Endothelial cell of umbilical vein (primary cell): ENCODE data around the gene TFDP1. TPM values are rescaled to one million over a fixed set of nuclear protein-coding genes. Genes with fewer than 3 reads are reported as not detected.

Source experiments
- BruUV-seq: library from RNA; stranded (reverse); fragments of 400-500 nt; replicated peaks from 2 replicates; lab custom pipeline; 2021; lab: Mats Ljungman, UMichigan
- CTCF ChIA-PET: fragments of 300-600, 350-600 bp; sonication (Branson Sonifier 250); formaldehyde crosslinking; loops from one replicate; lab custom pipeline; 2021; ENCODE audit warnings: antibody characterized with exemption, inconsistent platforms; lab: Charles Lee
- POLR2A ChIA-PET: fragments of 300-600, 350-600 bp; sonication (Branson Sonifier 250); formaldehyde crosslinking; loops from one replicate; lab custom pipeline; 2021; ENCODE audit warnings: antibody characterized with exemption, inconsistent platforms; lab: Charles Lee
- DNase-seq: peaks from one replicate; pipeline ENCODE4 v3.0.0-alpha.2; 2011; ENCODE audit warnings: low read depth, low spot score
- FAIRE-seq: peaks from 2 replicates; lab custom pipeline; 2011; peaks lifted over from hg19 to GRCh38; lab: Jason Lieb, UNC
- H2AFZ ChIP-seq: 2 replicates; pipeline ENCODE4 v1.6.0; 2012; ENCODE audit warnings: low read depth, low read length, control low read depth, inconsistent platforms
- H3K27ac ChIP-seq: 2 replicates; pipeline ENCODE4 v1.5.1; 2011; ENCODE audit warnings: low read depth, mild to moderate bottlenecking, control low read depth, low read length, moderate library complexity; ENCODE audit not compliant: insufficient read depth
- H3K27me3 ChIP-seq, 2 experiments: 2 replicates each; pipeline versions ENCODE4 v1.6.0 to v1.6.1; 2011; ENCODE audit warnings: low read length in 2 of 2, mixed read lengths in 1 of 2; ENCODE audit not compliant: control insufficient read depth in 2 of 2, insufficient read depth in 2 of 2
- H3K36me3 ChIP-seq, 2 experiments: 2 replicates in 1 of 2; 3 replicates in 1 of 2; pipeline ENCODE4 v1.5.1; 2011; ENCODE audit warnings: low read length in 2 of 2, mild to moderate bottlenecking in 1 of 2, moderate library complexity in 1 of 2; ENCODE audit not compliant: control insufficient read depth in 2 of 2, insufficient read depth in 2 of 2; ENCODE audit errors: extremely low read depth in 1 of 2
- H3K4me1 ChIP-seq: 3 replicates; pipeline ENCODE4 v1.5.1; 2011; ENCODE audit warnings: mild to moderate bottlenecking, low read length; ENCODE audit not compliant: control insufficient read depth, insufficient read depth; ENCODE audit errors: extremely low read depth
- H3K4me2 ChIP-seq: 2 replicates; pipeline ENCODE4 v1.6.1; 2011; ENCODE audit warnings: low read length, control low read depth, mixed read lengths; ENCODE audit not compliant: insufficient read depth
- H3K4me3 ChIP-seq, 3 experiments: fragments of 200-600 bp in 1 of 3; sonication (generic), shearing (Covaris generic) in 1 of 3; replicated peaks in 1 of 3; 2 replicates each; pipeline ENCODE4 v1.5.1; 2011 to 2016; ENCODE audit warnings: control low read depth in 3 of 3, low read length in 3 of 3, mild to moderate bottlenecking in 2 of 3, inconsistent platforms in 1 of 3, low read depth in 1 of 3, moderate library complexity in 1 of 3; ENCODE audit not compliant: insufficient read depth in 1 of 3
- H3K79me2 ChIP-seq: 2 replicates; pipeline ENCODE4 v1.6.0; 2012; ENCODE audit warnings: low read length, inconsistent platforms; ENCODE audit not compliant: control insufficient read depth, insufficient read depth
- H3K9ac ChIP-seq: replicated peaks from 2 replicates; pipeline ENCODE3; 2011; ENCODE audit warnings: low read length, control low read depth; ENCODE audit not compliant: insufficient read depth; ENCODE audit errors: extremely low read depth
- H3K9me1 ChIP-seq: replicated peaks from 3 replicates; pipeline ENCODE4 v1.6.0; 2011; ENCODE audit warnings: mild to moderate bottlenecking, low read length; ENCODE audit not compliant: control insufficient read depth, insufficient read depth; ENCODE audit errors: extremely low read depth
- H3K9me3 ChIP-seq: replicated peaks from 2 replicates; pipeline ENCODE4 v1.5.1; 2012; ENCODE audit warnings: low read length, inconsistent platforms; ENCODE audit not compliant: control insufficient read depth, insufficient read depth
- H4K20me1 ChIP-seq: replicated peaks from 2 replicates; pipeline ENCODE3; 2011; ENCODE audit warnings: mild to moderate bottlenecking, low read length; ENCODE audit not compliant: control insufficient read depth, insufficient read depth; ENCODE audit errors: extremely low read depth
- CTCF ChIP-seq, 2 donors: IDR thresholded peaks; 1 replicate in 1 of 2; 2 replicates in 1 of 2; pipeline ENCODE4 v1.5.1; 2011; ENCODE audit warnings: low read length in 2 of 2, mild to moderate bottlenecking in 2 of 2, moderate library complexity in 2 of 2, control low read depth in 1 of 2, inconsistent platforms in 1 of 2, low read depth in 1 of 2; ENCODE audit not compliant: insufficient read depth in 1 of 2; ENCODE audit errors: extremely low read depth in 1 of 2
- EZH2 ChIP-seq: IDR thresholded peaks from 2 replicates; pipeline ENCODE4 v1.6.1; 2012; ENCODE audit warnings: borderline replicate concordance, low read depth, mild to moderate bottlenecking, moderate library complexity, low read length, inconsistent platforms; ENCODE audit not compliant: severe bottlenecking
- FOS ChIP-seq: IDR thresholded peaks from 2 replicates; pipeline ENCODE4 v1.6.1; 2011; ENCODE audit warnings: mild to moderate bottlenecking, low read length, moderate library complexity, borderline replicate concordance; ENCODE audit not compliant: insufficient read depth
- GATA2 ChIP-seq: IDR thresholded peaks from 2 replicates; pipeline ENCODE4 v1.7.0; 2011; ENCODE audit warnings: low read depth, mild to moderate bottlenecking, moderate library complexity, mixed read lengths, low read length; ENCODE audit not compliant: insufficient read length, insufficient read depth
- JUN ChIP-seq: IDR thresholded peaks from 2 replicates; pipeline ENCODE4 v1.6.1; 2011; ENCODE audit warnings: borderline replicate concordance, low read depth; ENCODE audit not compliant: insufficient read length, insufficient read depth
- MAX ChIP-seq: IDR thresholded peaks from 2 replicates; pipeline ENCODE4 v1.6.1; 2011; ENCODE audit not compliant: insufficient read depth, insufficient read length
- MYC ChIP-seq: IDR thresholded peaks from one replicate; pipeline ENCODE4 v1.6.1; 2011; ENCODE audit warnings: mild to moderate bottlenecking, low read depth, low read length
- POLR2A ChIP-seq: IDR thresholded peaks from 2 replicates; pipeline ENCODE4 v1.6.1; 2012; ENCODE audit warnings: low read depth, mild to moderate bottlenecking, control low read depth, low read length
- POLR2AphosphoS5 ChIP-seq: IDR thresholded peaks from 2 replicates; pipeline ENCODE4 v1.6.1; 2012; ENCODE audit warnings: low read depth, mild to moderate bottlenecking, control low read depth, low read length, moderate library complexity; ENCODE audit not compliant: insufficient read depth
- dilution Hi-C: fragments of 300-500 bp; cut with MboI; formaldehyde crosslinking; loops from one replicate; pipeline ENCODE4 v1.15.0; 2019; ENCODE audit warnings: low sequenced_read_pairs; ENCODE audit not compliant: extremely low pct_ligation_motif_present
- intact Hi-C: fragments of 100-400 bp; cut with micrococcal nuclease; formaldehyde crosslinking; loops from one replicate; pipeline ENCODE4 v1.10.0; 2022
- polyA plus RNA-seq, 4 experiments: library from polyadenylated mRNA; depleted of rRNA in 3 of 4; stranded (reverse) in 3 of 4; unstranded in 1 of 4; fragments of >200 nt; gene quantifications; 2 replicates each; pipeline versions ENCODE4 v1.2.1 to v1.2.3, GENCODE V29; 2011 to 2012; ENCODE audit warnings: missing spikeins in 1 of 4
- total RNA-seq: library from RNA; stranded (reverse); gene quantifications from 2 replicates; pipeline ENCODE4 v1.2.3, GENCODE V29; 2021

The TFDP1 gene
- total and polyA plus RNA-seq, 2 donors (not counting 3 experiments of a cell fraction or from before 2014, with no cell fraction given): 64.3 to 137 TPM

- dilution Hi-C loops: no loop called here
- no peak overlapping the region for H3K4me2 ChIP-seq
- DNase-seq: no peak
- H3K9ac ChIP-seq: no peak overlapping the region
- no peaks in the 10 kb centered on the region for H3K9me1 ChIP-seq
- H3K79me2 ChIP-seq: no peaks in the 10 kb centered on the region
- ChIA-PET CTCF (no interaction called here), POLR2A (no interaction called here)
- no peak for FAIRE-seq
- H4K20me1 ChIP-seq: no peaks in the 10 kb centered on the region
- H3K9me3 ChIP-seq: no peaks in the 10 kb centered on the region
- H2AFZ ChIP-seq: no peak overlapping the region
- H3K27me3 ChIP-seq: peaks cover 5 to 7% of the 10 kb centered on the region in 2 experiments
- H3K27ac ChIP-seq: no peak overlapping the region
- H3K4me3 ChIP-seq: no peak overlapping the region
- intact Hi-C loops: loop anchor here (5.0 to 10.0 kb wide), 2 partner anchors 167 to 290 kb away; no protein-coding TSS in a partner anchor
- BruUV-seq: no TSS peak
- no peaks in the 10 kb centered on the region for H3K36me3 ChIP-seq
- TF ChIP-seq JUN (no peak), POLR2AphosphoS5 (no peak), FOS (no peak), CTCF (IDR thresholded peaks at IDR 0.05; ENCODE audit: extremely low read depth in 1 of 2, insufficient read depth in 1 of 2, low read depth in 1 of 2, low read length in 2 of 2) (no peak), POLR2A (no peak), EZH2 (no peak), MAX (no peak), MYC (no peak), GATA2 (no peak)
- no peaks in the 10 kb centered on the region for H3K4me1 ChIP-seq
These were observed 20.1 kb upstream of the TFDP1 start for GRCh38 chr13:113564331-113565023.
